Skeletal muscle satellite cell (primary cell): ENCODE results near the gene WIF1.

Experiments used
- H3K27me3 ChIP-seq: 2 replicates; pipeline ENCODE4 v1.7.0; 2013; ENCODE audit warnings: low read length; ENCODE audit not compliant: control insufficient read depth, insufficient read depth
- H3K36me3 ChIP-seq: 2 replicates; pipeline ENCODE4 v1.7.0; 2013; ENCODE audit warnings: mild to moderate bottlenecking, control low read depth, low read length; ENCODE audit not compliant: insufficient read depth
- H3K4me1 ChIP-seq: 2 replicates; pipeline ENCODE4 v1.7.0; 2013; ENCODE audit warnings: low read length; ENCODE audit not compliant: control insufficient read depth, insufficient read depth
- H3K4me2 ChIP-seq: 2 replicates; pipeline ENCODE4 v1.7.0; 2013; ENCODE audit warnings: mild to moderate bottlenecking, low read length
- H3K4me3 ChIP-seq: 2 replicates; pipeline ENCODE4 v1.7.0; 2013; ENCODE audit warnings: low read length
- H3K9ac ChIP-seq: 2 replicates; pipeline ENCODE4 v1.7.0; 2013; ENCODE audit warnings: mild to moderate bottlenecking, low read depth, low read length, moderate library complexity
- H3K9me3 ChIP-seq: replicated peaks from 2 replicates; pipeline ENCODE4 v1.7.0; 2013; ENCODE audit warnings: mild to moderate bottlenecking, control low read depth, low read length

WIF1 gene

GRCh38 chr12:65152596-65152995 lies 31.5 kb upstream of the WIF1 start:
- H3K9ac ChIP-seq, result no peak overlapping the region
- peaks cover 9% of the 10 kb centered on the region for H3K4me1 ChIP-seq
- H3K27me3 ChIP-seq, result peaks cover 5% of the 10 kb centered on the region
- no peaks in the 10 kb centered on the region for H3K36me3 ChIP-seq
- H3K4me3 ChIP-seq, result no peak overlapping the region
- H3K9me3 ChIP-seq, result no peaks in the 10 kb centered on the region
- H3K4me2 ChIP-seq, result no peak overlapping the region

DNA sequence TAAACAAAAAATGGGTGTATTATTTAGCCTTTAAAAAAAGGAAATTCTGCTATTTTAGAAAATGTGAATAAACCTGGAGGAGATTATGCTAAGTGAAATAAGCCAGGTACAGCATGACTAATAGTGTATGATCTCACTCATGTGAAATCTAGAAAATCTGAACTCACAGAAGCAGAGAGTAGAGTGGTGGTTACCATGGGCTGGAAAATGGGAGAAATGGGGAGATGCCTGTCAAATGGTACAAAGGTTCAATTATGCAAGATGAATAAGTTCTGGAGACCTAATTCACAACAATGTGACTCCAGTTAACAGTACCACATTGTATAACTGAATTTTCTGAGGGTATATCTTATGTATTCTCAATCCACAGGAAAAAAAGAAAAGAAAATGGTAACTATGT lies 30.9 kb upstream of the WIF1 start:
- Histone ChIP-seq H3K9me3 (no peaks in the 10 kb centered on the region), H3K9ac (no peak overlapping the region), H3K4me1 (peaks cover 9% of the 10 kb centered on the region), H3K36me3 (no peaks in the 10 kb centered on the region), H3K4me3 (no peak overlapping the region), H3K27me3 (peaks cover 8% of the 10 kb centered on the region), H3K4me2 (no peak overlapping the region)

GRCh38 chr12:65147312-65147905 lies 26.3 kb upstream of the WIF1 start:
- H3K4me3 ChIP-seq, result no peak overlapping the region
- H3K9ac ChIP-seq, result no peak overlapping the region
- peaks cover 39% of the 10 kb centered on the region for H3K27me3 ChIP-seq
- H3K4me1 ChIP-seq, result no peaks in the 10 kb centered on the region
- H3K9me3 ChIP-seq, result no peaks in the 10 kb centered on the region
- no peak overlapping the region for H3K4me2 ChIP-seq
- H3K36me3 ChIP-seq, result no peaks in the 10 kb centered on the region

GRCh38 chr12:65140738-65141137 lies 19.6 kb upstream of the WIF1 start:
- Histone ChIP-seq H3K9ac (no peak overlapping the region), H3K4me3 (no peak overlapping the region), H3K4me1 (no peaks in the 10 kb centered on the region), H3K36me3 (no peaks in the 10 kb centered on the region), H3K4me2 (no peak overlapping the region), H3K27me3 (peaks cover 72% of the 10 kb centered on the region), H3K9me3 (no peaks in the 10 kb centered on the region)

DNA sequence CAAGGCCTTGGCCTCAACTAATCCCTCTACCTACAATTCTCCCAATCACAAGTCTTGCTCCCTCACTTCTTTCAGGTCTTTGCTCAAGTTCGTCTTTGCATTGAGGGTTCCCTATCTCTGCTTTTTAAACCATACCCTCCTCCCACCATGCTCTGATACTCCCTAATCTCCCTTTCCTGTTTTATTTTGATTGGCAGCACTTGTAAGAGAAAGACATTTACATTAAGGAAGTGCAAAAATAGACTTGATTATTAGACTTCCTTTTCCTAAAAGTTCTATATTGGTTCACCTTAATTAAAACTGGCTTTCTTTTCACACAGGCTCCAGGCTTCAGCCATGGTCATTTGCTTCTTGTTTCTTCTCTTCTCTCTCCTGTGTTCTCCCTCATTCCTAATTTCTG lies 18.3 kb upstream of the WIF1 start:
- H3K4me1 ChIP-seq, result no peaks in the 10 kb centered on the region
- H3K9me3 ChIP-seq, result no peaks in the 10 kb centered on the region
- peaks cover 71% of the 10 kb centered on the region for H3K27me3 ChIP-seq
- no peaks in the 10 kb centered on the region for H3K36me3 ChIP-seq
- no peak overlapping the region for H3K4me2 ChIP-seq
- H3K9ac ChIP-seq, result no peak overlapping the region
- no peak overlapping the region for H3K4me3 ChIP-seq

- H3K4me3 ChIP-seq, result no peak overlapping the region
- no peaks in the 10 kb centered on the region for H3K4me1 ChIP-seq
- no peaks in the 10 kb centered on the region for H3K36me3 ChIP-seq
- no peaks in the 10 kb centered on the region for H3K9me3 ChIP-seq
- H3K4me2 ChIP-seq, result no peak overlapping the region
- no peak overlapping the region for H3K9ac ChIP-seq
- peaks cover 60% of the 10 kb centered on the region for H3K27me3 ChIP-seq
These were observed 12.8 kb upstream of the WIF1 start for GRCh38 chr12:65133879-65134278.

- Histone ChIP-seq H3K9ac (no peak overlapping the region), H3K9me3 (no peaks in the 10 kb centered on the region), H3K27me3 (peaks cover 78% of the 10 kb centered on the region), H3K4me1 (peaks cover 2% of the 10 kb centered on the region), H3K4me2 (no peak overlapping the region), H3K36me3 (no peaks in the 10 kb centered on the region), H3K4me3 (no peak overlapping the region)
These were observed 5.4 kb upstream of the WIF1 start for GRCh38 chr12:65126482-65126881.

DNA sequence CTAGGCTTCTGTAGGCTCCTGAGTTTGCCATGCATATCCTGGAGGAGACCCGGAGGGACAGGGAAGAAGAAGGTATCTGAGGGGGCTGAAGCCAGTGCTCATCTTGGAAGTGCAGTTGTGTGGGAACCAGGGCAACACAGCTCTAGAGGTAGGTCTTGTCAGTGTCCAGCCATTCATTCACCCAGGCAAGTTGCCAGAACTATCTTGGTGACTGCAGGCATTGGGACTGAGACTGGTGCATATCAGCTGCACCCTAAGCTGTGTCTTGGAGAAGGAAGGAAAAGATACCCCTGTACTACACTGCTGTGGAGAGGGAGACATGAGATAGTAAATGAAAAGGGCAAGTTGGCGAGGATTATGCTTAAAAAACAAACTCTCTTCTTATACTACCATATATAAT lies 4.9 kb upstream of the WIF1 start:
- H3K4me3 ChIP-seq, result no peak overlapping the region
- H3K4me1 ChIP-seq, result peaks cover 7% of the 10 kb centered on the region
- no peaks in the 10 kb centered on the region for H3K36me3 ChIP-seq
- no peak overlapping the region for H3K9ac ChIP-seq
- no peaks in the 10 kb centered on the region for H3K9me3 ChIP-seq
- peaks cover 78% of the 10 kb centered on the region for H3K27me3 ChIP-seq
- no peak overlapping the region for H3K4me2 ChIP-seq

DNA sequence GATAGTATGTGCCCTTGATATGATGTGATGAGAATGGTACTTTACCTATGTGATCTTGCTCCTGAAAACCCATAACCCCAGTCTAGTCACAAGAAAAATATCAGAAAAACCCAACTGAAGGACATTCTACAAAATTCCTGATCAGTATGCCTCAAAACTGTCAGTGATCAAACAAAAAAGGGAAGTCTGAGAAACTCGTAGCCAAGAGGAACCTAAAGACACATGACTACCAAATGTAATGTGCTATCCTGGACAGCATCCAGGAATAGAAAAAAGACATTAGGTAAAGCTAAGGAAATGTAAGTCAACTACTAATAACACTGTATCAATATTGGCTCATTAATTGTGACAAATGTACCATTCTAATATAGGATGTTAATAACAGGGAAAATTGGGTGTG lies 4.1 kb upstream of the WIF1 start:
- H3K9me3 ChIP-seq, result no peaks in the 10 kb centered on the region
- H3K4me2 ChIP-seq, result no peak overlapping the region
- H3K4me3 ChIP-seq, result no peak overlapping the region
- no peaks in the 10 kb centered on the region for H3K36me3 ChIP-seq
- H3K9ac ChIP-seq, result no peak overlapping the region
- H3K27me3 ChIP-seq, result peaks cover 82% of the 10 kb centered on the region
- peaks cover 7% of the 10 kb centered on the region for H3K4me1 ChIP-seq

DNA sequence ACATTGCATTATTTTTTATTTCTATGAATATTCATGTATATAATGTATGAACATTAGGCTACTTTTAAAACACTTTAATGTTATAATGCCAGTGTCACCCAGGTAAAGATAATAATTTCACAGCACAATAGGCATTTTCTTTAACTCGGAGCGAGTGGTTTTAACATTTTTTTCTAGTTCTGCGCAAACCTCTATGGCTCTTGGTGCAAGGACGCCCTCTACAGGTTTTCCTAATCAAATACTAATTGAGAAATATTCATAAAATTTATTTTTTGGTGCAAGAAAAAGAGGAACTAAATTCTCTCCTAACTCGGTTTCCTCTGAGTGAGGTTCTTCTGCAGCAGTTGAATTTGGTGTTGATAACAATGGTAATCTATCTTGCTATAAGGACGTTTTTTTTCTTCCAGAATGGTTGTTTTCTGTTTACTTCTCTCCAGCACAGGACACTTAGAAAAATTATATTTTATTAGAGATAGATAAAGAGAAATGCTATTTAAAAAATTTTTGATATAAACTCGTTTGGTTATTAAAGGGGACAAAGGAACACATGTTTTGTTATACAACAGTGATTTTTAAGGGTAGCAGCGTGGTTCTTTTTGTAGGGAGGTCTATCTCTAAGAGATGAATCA lies 2.4 kb upstream of the WIF1 start:
- no peak overlapping the region for H3K4me2 ChIP-seq
- H3K4me3 ChIP-seq, result no peak overlapping the region
- no peaks in the 10 kb centered on the region for H3K9me3 ChIP-seq
- peaks cover 83% of the 10 kb centered on the region for H3K27me3 ChIP-seq
- H3K36me3 ChIP-seq, result no peaks in the 10 kb centered on the region
- no peak overlapping the region for H3K9ac ChIP-seq
- peaks cover 7% of the 10 kb centered on the region for H3K4me1 ChIP-seq

GRCh38 chr12:65122703-65123102 lies 1.6 kb upstream of the WIF1 start:
- Histone ChIP-seq H3K4me3 (no peak overlapping the region), H3K4me1 (peaks cover 7% of the 10 kb centered on the region), H3K4me2 (no peak overlapping the region), H3K27me3 (peaks cover 84% of the 10 kb centered on the region), H3K36me3 (no peaks in the 10 kb centered on the region), H3K9me3 (no peaks in the 10 kb centered on the region), H3K9ac (no peak overlapping the region)

DNA sequence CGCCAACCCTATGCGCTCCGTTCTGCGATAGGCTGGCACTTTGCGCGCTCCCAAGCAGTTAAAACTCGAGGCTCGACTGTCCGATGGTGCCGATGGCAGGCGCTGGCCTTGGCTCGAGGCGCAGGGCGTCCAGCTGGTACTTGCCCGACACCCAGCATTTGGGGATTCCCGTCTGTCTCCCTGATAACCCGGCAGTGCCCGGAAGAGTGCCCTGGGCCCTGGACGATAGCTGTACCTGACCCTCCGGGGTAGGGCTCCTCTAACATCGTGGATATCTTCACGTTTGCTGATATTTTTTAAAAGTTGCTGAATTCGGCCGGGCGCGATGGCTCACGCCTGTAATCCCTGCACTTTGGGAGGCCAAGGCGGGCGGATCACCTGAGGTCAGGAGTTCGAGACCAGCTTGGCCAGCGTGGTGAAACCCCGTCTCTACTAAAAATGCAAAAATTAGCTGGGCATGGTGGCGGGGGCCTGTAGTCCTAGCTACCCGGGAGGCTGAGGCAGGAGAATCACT lies 908 bp upstream of the WIF1 start:
- Histone ChIP-seq H3K4me3 (no peak overlapping the region), H3K9ac (no peak overlapping the region), H3K4me2 (no peak overlapping the region), H3K27me3 (peaks cover 80% of the 10 kb centered on the region), H3K4me1 (peaks cover 7% of the 10 kb centered on the region), H3K9me3 (no peaks in the 10 kb centered on the region), H3K36me3 (no peaks in the 10 kb centered on the region)
